Upper lobe of left lung (tissue), 4 donors: ENCODE measurements around the gene SH3TC2.

Experiments
- POLR2A ChIP-seq, 4 donors: fragments of 450-650 bp; IDR thresholded peaks; one replicate each; pipeline ENCODE4 v1.5.1; 2016 to 2017; ENCODE audit warnings: antibody characterized with exemption in 4 of 4, mild to moderate bottlenecking in 2 of 4
- POLR2AphosphoS5 ChIP-seq, 2 donors: sonication (generic); formaldehyde crosslinking; IDR thresholded peaks; one replicate each; pipeline ENCODE4 v1.5.1; 2017; ENCODE audit warnings: antibody characterized with exemption in 2 of 2

DNA sequence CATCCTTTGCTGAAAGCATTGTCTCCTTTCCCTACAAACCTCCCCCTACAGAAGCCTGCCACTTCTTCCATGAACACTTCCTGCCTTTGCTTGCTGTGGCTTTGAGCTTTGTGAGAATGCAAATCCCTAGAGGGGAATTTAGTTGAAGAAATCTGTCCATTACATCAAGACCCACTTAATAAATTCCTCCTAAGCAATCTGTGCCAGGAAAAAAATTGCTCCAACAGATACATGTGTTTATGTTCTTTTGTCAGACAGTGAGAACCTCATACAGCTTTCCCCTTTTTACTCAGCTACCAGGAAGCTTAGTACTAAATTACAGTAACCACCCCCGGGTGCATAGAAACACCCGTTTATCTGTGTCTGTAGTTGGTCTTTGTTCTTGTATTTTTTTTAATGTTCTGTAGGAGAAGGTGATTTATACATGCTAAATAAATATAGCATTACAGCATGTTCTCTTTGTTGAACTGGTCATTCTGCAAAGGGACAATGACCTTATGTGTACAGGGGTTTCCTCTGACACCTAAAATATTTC lies 43.9 kb downstream of the SH3TC2 start:
- TF ChIP-seq POLR2A (IDR thresholded peaks at IDR 0.05): no peak
- TF ChIP-seq POLR2AphosphoS5 (IDR thresholded peaks at IDR 0.05): no peak
